ENCODE results near the gene RETREG3. TPM values are rescaled to one million over a fixed set of nuclear protein-coding genes. Genes with fewer than 3 reads are reported as not detected.

RETREG3 gene
- total and polyA plus RNA-seq, 9 of the 15 experiments (the other 6 are each of a cell fraction or from before 2014, with no cell fraction given) = 4.1 to 39.0 (median 16.9) TPM

- TF ChIP-seq FOXM1 (IDR thresholded peaks at IDR 0.05; ENCODE audit: low read depth) (no peak), FOXM1 (CRISPR knock-in tag; IDR thresholded peaks at IDR 0.05; ENCODE audit: low read depth) (no peak), SAFB (IDR thresholded peaks at IDR 0.05; ENCODE audit: borderline replicate concordance, low read depth, low read length) (no peak), ZNF277 (CRISPR knock-in tag; IDR thresholded peaks at IDR 0.05; ENCODE audit: borderline replicate concordance) (no peak), ETV1 (tag; conservative IDR thresholded peaks at IDR 0.05; ENCODE audit: low read depth) (no peak), FOXJ3 (CRISPR knock-in tag; IDR thresholded peaks at IDR 0.05) (no peak), ZFP1 (CRISPR knock-in tag; IDR thresholded peaks at IDR 0.05) (no peak), ZEB2 (IDR thresholded peaks at IDR 0.05) (no peak), MEF2A (IDR thresholded peaks at IDR 0.05; ENCODE audit: control insufficient read depth, low read depth, low read length) (no peak)
- TF ChIP-seq, protein P1, sequence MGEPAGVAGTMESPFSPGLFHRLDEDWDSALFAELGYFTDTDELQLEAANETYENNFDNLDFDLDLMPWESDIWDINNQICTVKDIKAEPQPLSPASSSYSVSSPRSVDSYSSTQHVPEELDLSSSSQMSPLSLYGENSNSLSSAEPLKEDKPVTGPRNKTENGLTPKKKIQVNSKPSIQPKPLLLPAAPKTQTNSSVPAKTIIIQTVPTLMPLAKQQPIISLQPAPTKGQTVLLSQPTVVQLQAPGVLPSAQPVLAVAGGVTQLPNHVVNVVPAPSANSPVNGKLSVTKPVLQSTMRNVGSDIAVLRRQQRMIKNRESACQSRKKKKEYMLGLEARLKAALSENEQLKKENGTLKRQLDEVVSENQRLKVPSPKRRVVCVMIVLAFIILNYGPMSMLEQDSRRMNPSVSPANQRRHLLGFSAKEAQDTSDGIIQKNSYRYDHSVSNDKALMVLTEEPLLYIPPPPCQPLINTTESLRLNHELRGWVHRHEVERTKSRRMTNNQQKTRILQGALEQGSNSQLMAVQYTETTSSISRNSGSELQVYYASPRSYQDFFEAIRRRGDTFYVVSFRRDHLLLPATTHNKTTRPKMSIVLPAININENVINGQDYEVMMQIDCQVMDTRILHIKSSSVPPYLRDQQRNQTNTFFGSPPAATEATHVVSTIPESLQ (CRISPR knock-in tag; IDR thresholded peaks at IDR 0.05) = no peak
- TF ChIP-seq, protein P2, sequence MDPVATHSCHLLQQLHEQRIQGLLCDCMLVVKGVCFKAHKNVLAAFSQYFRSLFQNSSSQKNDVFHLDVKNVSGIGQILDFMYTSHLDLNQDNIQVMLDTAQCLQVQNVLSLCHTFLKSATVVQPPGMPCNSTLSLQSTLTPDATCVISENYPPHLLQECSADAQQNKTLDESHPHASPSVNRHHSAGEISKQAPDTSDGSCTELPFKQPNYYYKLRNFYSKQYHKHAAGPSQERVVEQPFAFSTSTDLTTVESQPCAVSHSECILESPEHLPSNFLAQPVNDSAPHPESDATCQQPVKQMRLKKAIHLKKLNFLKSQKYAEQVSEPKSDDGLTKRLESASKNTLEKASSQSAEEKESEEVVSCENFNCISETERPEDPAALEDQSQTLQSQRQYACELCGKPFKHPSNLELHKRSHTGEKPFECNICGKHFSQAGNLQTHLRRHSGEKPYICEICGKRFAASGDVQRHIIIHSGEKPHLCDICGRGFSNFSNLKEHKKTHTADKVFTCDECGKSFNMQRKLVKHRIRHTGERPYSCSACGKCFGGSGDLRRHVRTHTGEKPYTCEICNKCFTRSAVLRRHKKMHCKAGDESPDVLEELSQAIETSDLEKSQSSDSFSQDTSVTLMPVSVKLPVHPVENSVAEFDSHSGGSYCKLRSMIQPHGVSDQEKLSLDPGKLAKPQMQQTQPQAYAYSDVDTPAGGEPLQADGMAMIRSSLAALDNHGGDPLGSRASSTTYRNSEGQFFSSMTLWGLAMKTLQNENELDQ (CRISPR knock-in tag; IDR thresholded peaks at IDR 0.05; ENCODE audit: borderline replicate concordance) = no peak
- TF ChIP-seq, protein P3, sequence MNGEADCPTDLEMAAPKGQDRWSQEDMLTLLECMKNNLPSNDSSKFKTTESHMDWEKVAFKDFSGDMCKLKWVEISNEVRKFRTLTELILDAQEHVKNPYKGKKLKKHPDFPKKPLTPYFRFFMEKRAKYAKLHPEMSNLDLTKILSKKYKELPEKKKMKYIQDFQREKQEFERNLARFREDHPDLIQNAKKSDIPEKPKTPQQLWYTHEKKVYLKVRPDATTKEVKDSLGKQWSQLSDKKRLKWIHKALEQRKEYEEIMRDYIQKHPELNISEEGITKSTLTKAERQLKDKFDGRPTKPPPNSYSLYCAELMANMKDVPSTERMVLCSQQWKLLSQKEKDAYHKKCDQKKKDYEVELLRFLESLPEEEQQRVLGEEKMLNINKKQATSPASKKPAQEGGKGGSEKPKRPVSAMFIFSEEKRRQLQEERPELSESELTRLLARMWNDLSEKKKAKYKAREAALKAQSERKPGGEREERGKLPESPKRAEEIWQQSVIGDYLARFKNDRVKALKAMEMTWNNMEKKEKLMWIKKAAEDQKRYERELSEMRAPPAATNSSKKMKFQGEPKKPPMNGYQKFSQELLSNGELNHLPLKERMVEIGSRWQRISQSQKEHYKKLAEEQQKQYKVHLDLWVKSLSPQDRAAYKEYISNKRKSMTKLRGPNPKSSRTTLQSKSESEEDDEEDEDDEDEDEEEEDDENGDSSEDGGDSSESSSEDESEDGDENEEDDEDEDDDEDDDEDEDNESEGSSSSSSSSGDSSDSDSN (IDR thresholded peaks at IDR 0.05; ENCODE audit: borderline replicate concordance in 1 of 2, low read depth in 2 of 2, low read length in 2 of 2) = no peak
These were observed 30.9 kb upstream of the RETREG3 start (continued) for GRCh38 chr17:42640121-42640520.
